CD4-positive, alpha-beta memory T cell (primary cell): ENCODE results near the gene FADS3. TPM values are rescaled to one million over a fixed set of nuclear protein-coding genes. Genes with fewer than 3 reads are reported as not detected.
A peak's percentile ranks its signal among the peaks of the same experiment; 100 is the strongest.

ENCODE experiments used
- CTCF ChIA-PET: fragments of 350-600 bp; sonication (Branson Sonifier 250); formaldehyde crosslinking; loops from one replicate; lab custom pipeline; 2021; ENCODE audit warnings: inconsistent platforms; ENCODE audit not compliant: partially characterized antibody; lab: Charles Lee
- POLR2A ChIA-PET: fragments of 350-600 bp; sonication (Branson Sonifier 250); formaldehyde crosslinking; loops from one replicate; lab custom pipeline; 2021; ENCODE audit not compliant: partially characterized antibody; lab: Charles Lee
- DNase-seq, 5 donors: peaks; one replicate each; pipeline versions ENCODE4 v3.0.0 to v3.0.0-alpha.2; 2020 to 2022; ENCODE audit warnings: mixed read lengths in 1 of 5
- H3K27ac ChIP-seq: one replicate; pipeline ENCODE4 v1.7.0; 2013; ENCODE audit warnings: low read depth, low read length
- H3K27me3 ChIP-seq: 2 replicates; pipeline ENCODE4 v1.7.0; 2013; ENCODE audit warnings: mild to moderate bottlenecking, low read length, moderate library complexity; ENCODE audit not compliant: insufficient read depth
- H3K36me3 ChIP-seq: 2 replicates; pipeline ENCODE4 v1.7.0; 2013; ENCODE audit warnings: mild to moderate bottlenecking, low read length, moderate library complexity; ENCODE audit not compliant: insufficient read depth
- H3K4me1 ChIP-seq: 2 replicates; pipeline ENCODE4 v1.7.0; 2013; ENCODE audit warnings: mild to moderate bottlenecking, low read length, moderate library complexity; ENCODE audit not compliant: insufficient read depth
- H3K4me3 ChIP-seq, 2 donors: one replicate each; pipeline ENCODE4 v1.7.0; 2013; ENCODE audit warnings: low read length in 2 of 2, mild to moderate bottlenecking in 1 of 2
- H3K9me3 ChIP-seq, 2 donors: one replicate each; pipeline ENCODE4 v1.7.0; 2013; ENCODE audit warnings: low read length in 2 of 2, control low read depth in 1 of 2; ENCODE audit not compliant: control insufficient read depth in 1 of 2
- H3K27ac Mint-ChIP-seq, 7 donors: one replicate each; pipeline ENCODE4 v1.8.0; 2020 to 2021; ENCODE audit warnings: mixed read lengths in 7 of 7, mild to moderate bottlenecking in 6 of 7, inconsistent platforms in 3 of 7, moderate library complexity in 3 of 7
- H3K27me3 Mint-ChIP-seq, 2 donors: one replicate each; pipeline ENCODE4 v1.8.0; 2020 to 2021; ENCODE audit warnings: mixed read lengths in 2 of 2
- H3K36me3 Mint-ChIP-seq, 2 donors: one replicate each; pipeline ENCODE4 v1.8.0; 2020 to 2021; ENCODE audit warnings: mixed read lengths in 2 of 2, inconsistent platforms in 1 of 2, mild to moderate bottlenecking in 1 of 2
- H3K4me1 Mint-ChIP-seq, 4 donors: one replicate each; pipeline ENCODE4 v1.8.0; 2020 to 2021; ENCODE audit warnings: mixed read lengths in 4 of 4, mild to moderate bottlenecking in 1 of 4
- H3K4me3 Mint-ChIP-seq, 8 donors: one replicate each; pipeline ENCODE4 v1.8.0; 2020 to 2021; ENCODE audit warnings: mixed read lengths in 8 of 8, mild to moderate bottlenecking in 7 of 8, moderate library complexity in 6 of 8, inconsistent platforms in 3 of 8
- H3K9me3 Mint-ChIP-seq, 8 donors: one replicate each; pipeline ENCODE4 v1.8.0; 2020 to 2021; ENCODE audit warnings: mixed read lengths in 8 of 8, mild to moderate bottlenecking in 5 of 8, inconsistent platforms in 3 of 8, moderate library complexity in 1 of 8
- intact Hi-C: fragments of 100-400 bp; cut with micrococcal nuclease; formaldehyde crosslinking; loops from one replicate; pipeline ENCODE4 v1.15.1; 2023
- polyA plus RNA-seq, 2 donors: library from polyadenylated mRNA; unstranded; fragments of 300-500 nt; fragmentation: Illumina TruSeq; gene quantifications; one replicate each; pipeline ENCODE4 v1.2.3, GENCODE V29; 2021
- total RNA-seq, 2 experiments: library from RNA; stranded (reverse); gene quantifications; one replicate each; pipeline ENCODE4 v1.2.3, GENCODE V29; 2021

The FADS3 gene
- total and polyA plus RNA-seq, 4 experiments from 2014 or later: 2.9 to 7.8 (median 4.4) TPM

GRCh38 chr11:61848631-61849030 lies 42.7 kb downstream of the FADS3 start:
- no peaks in the 10 kb centered on the region for H3K4me1 ChIP-seq
- intact Hi-C loops: no loop called here
- H3K27ac Mint-ChIP-seq: no peak overlapping the region
- H3K4me3 ChIP-seq: no peak overlapping the region
- POLR2A ChIA-PET: no interaction called here
- no peaks in the 10 kb centered on the region for H3K9me3 ChIP-seq
- H3K27me3 Mint-ChIP-seq: no peaks in the 10 kb centered on the region
- no peaks in the 10 kb centered on the region for H3K4me1 Mint-ChIP-seq
- H3K27me3 ChIP-seq: no peaks in the 10 kb centered on the region
- H3K4me3 Mint-ChIP-seq: no peak overlapping the region
- no peak for DNase-seq
- H3K36me3 Mint-ChIP-seq: no peaks in the 10 kb centered on the region
- no peak overlapping the region for H3K27ac ChIP-seq
- CTCF ChIA-PET: no interaction called here
- H3K36me3 ChIP-seq: no peaks in the 10 kb centered on the region
- H3K9me3 Mint-ChIP-seq: no peaks in the 10 kb centered on the region

DNA sequence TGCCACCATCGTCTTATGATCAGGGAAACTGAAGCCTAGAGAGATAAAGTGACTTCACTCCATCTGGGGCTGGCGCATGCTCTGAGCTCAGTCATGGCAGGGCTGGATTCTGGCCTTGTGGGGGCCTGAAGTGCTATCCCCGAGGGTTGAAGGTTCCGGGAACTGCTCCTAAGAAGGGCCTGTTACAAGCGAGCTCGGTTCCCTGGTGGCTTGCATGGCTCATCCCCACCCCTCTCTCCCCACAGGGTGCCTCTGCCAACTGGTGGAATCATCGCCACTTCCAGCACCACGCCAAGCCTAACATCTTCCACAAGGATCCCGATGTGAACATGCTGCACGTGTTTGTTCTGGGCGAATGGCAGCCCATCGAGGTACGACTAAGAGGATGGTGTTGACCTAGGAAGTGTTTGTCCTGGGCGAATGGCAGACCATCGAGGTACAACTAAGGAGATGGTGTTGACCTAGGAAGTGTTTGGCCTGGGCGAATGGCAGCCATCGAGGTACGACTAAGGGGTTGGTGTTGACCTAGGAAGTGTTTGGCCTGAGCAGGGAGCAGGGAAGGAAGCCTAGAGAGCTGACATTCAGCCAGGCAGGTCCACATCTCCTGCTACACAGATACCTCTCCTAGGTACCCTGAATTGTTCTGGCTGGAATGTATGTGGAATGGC lies 43.3 kb downstream of the FADS3 start:
- H3K4me1 ChIP-seq: no peaks in the 10 kb centered on the region
- Mint-ChIP-seq H3K36me3 (no peaks in the 10 kb centered on the region), H3K4me1 (no peaks in the 10 kb centered on the region), H3K9me3 (no peaks in the 10 kb centered on the region), H3K4me3 (no peak overlapping the region), H3K27me3 (no peaks in the 10 kb centered on the region), H3K27ac (peak overlapping the region in 2 of 7 donors; percentile 35 to 78)
- intact Hi-C loops: no loop called here
- H3K27me3 ChIP-seq: no peaks in the 10 kb centered on the region
- H3K36me3 ChIP-seq: no peaks in the 10 kb centered on the region
- H3K27ac ChIP-seq: no peak overlapping the region
- no peak overlapping the region for H3K4me3 ChIP-seq
- CTCF ChIA-PET: no interaction called here
- DNase-seq: no peak
- POLR2A ChIA-PET: no interaction called here
- H3K9me3 ChIP-seq: no peaks in the 10 kb centered on the region

GRCh38 chr11:61846362-61847020 lies 44.9 kb downstream of the FADS3 start:
- intact Hi-C loops: no loop called here
- ChIA-PET CTCF (interaction anchor here (1.3 kb wide), 2 partner anchors 26 to 235 kb away, joined by 3 to 7 read pairs; no protein-coding TSS in a partner anchor), POLR2A (no interaction called here)

GRCh38 chr11:61844909-61845565 lies 46.3 kb downstream of the FADS3 start:
- no peak overlapping the region for H3K4me3 Mint-ChIP-seq
- H3K36me3 Mint-ChIP-seq: no peaks in the 10 kb centered on the region
- Histone ChIP-seq H3K27me3 (no peaks in the 10 kb centered on the region), H3K4me1 (no peaks in the 10 kb centered on the region), H3K36me3 (peaks cover 3% of the 10 kb centered on the region), H3K27ac (no peak overlapping the region), H3K4me3 (no peak overlapping the region), H3K9me3 (no peaks in the 10 kb centered on the region)
- H3K4me1 Mint-ChIP-seq: no peaks in the 10 kb centered on the region
- intact Hi-C loops: no loop called here
- H3K27ac Mint-ChIP-seq: no peak overlapping the region
- DNase-seq: no peak
- H3K27me3 Mint-ChIP-seq: no peaks in the 10 kb centered on the region
- ChIA-PET CTCF (interaction anchor here (1.3 kb wide), 1 partner anchor 237 kb away, joined by 7 read pairs; no protein-coding TSS in a partner anchor), POLR2A (no interaction called here)
- H3K9me3 Mint-ChIP-seq: peaks cover 0 to 2% (median 0%) of the 10 kb centered on the region in 8 donors

More at GRCh38 chr11:61846362-61847020, 44.9 kb downstream of the FADS3 start:
- no peaks in the 10 kb centered on the region for H3K9me3 Mint-ChIP-seq
- no peaks in the 10 kb centered on the region for H3K4me1 Mint-ChIP-seq
- Histone ChIP-seq H3K9me3 (no peaks in the 10 kb centered on the region), H3K4me3 (no peak overlapping the region), H3K27ac (no peak overlapping the region), H3K36me3 (no peaks in the 10 kb centered on the region), H3K4me1 (no peaks in the 10 kb centered on the region), H3K27me3 (no peaks in the 10 kb centered on the region)
- no peak for DNase-seq
- no peaks in the 10 kb centered on the region for H3K27me3 Mint-ChIP-seq
- no peak overlapping the region for H3K27ac Mint-ChIP-seq
- H3K4me3 Mint-ChIP-seq: no peak overlapping the region
- no peaks in the 10 kb centered on the region for H3K36me3 Mint-ChIP-seq

GRCh38 chr11:61842528-61842820 lies 48.9 kb downstream of the FADS3 start:
- POLR2A ChIA-PET: no interaction called here
- no peaks in the 10 kb centered on the region for H3K27me3 ChIP-seq
- H3K27ac Mint-ChIP-seq: no peak overlapping the region
- no peaks in the 10 kb centered on the region for H3K4me1 ChIP-seq
- H3K4me3 ChIP-seq: no peak overlapping the region
- H3K27me3 Mint-ChIP-seq: no peaks in the 10 kb centered on the region
- intact Hi-C loops: no loop called here
- H3K4me1 Mint-ChIP-seq: no peaks in the 10 kb centered on the region
- CTCF ChIA-PET: interaction anchor here (1.1 kb wide), 1 partner anchor 240 kb away, joined by 3 read pairs; no protein-coding TSS in a partner anchor
- no peaks in the 10 kb centered on the region for H3K36me3 Mint-ChIP-seq
- DNase-seq: no peak
- H3K9me3 ChIP-seq: no peaks in the 10 kb centered on the region
- H3K36me3 ChIP-seq: peaks cover 3% of the 10 kb centered on the region
- H3K9me3 Mint-ChIP-seq: peaks cover 0 to 2% (median 0%) of the 10 kb centered on the region in 8 donors
- no peak overlapping the region for H3K4me3 Mint-ChIP-seq
- H3K27ac ChIP-seq: no peak overlapping the region

- Mint-ChIP-seq H3K4me3 (no peak overlapping the region), H3K36me3 (no peaks in the 10 kb centered on the region), H3K9me3 (peaks cover 0 to 2% (median 0%) of the 10 kb centered on the region in 8 donors), H3K27ac (no peak overlapping the region), H3K4me1 (no peaks in the 10 kb centered on the region), H3K27me3 (no peaks in the 10 kb centered on the region)
- CTCF ChIA-PET: interaction anchor here (1.1 to 2.6 kb wide), 3 partner anchors 13 to 240 kb away, joined by 3 to 9 read pairs (median 3); partner anchors contain the start of gene FADS2
- Histone ChIP-seq H3K27me3 (no peaks in the 10 kb centered on the region), H3K27ac (no peak overlapping the region), H3K4me1 (no peaks in the 10 kb centered on the region), H3K36me3 (peaks cover 3% of the 10 kb centered on the region), H3K9me3 (no peaks in the 10 kb centered on the region), H3K4me3 (no peak overlapping the region)
- intact Hi-C loops: no loop called here
- no peak for DNase-seq
- POLR2A ChIA-PET: no interaction called here
Observed at GRCh38 chr11:61841636-61842527, 49.5 kb downstream of the FADS3 start.
